ENCODE results near the gene ADAMTS9.

- no peak for TF ChIP-seq CTCF (IDR thresholded peaks at IDR 0.05; ENCODE audit: low read depth, low read length, missing input control)
- no peak for TF ChIP-seq REST (IDR thresholded peaks at IDR 0.05)
- peak; percentile 42 for TF ChIP-seq NR2F2 (IDR thresholded peaks at IDR 0.05)
- no peak for TF ChIP-seq TAF1 (conservative IDR thresholded peaks at IDR 0.05)
- TF ChIP-seq EGR1 (IDR thresholded peaks at IDR 0.05; ENCODE audit: low read depth in 2 of 2): no peak
- TF ChIP-seq ATF3 (IDR thresholded peaks at IDR 0.05): no peak
- TF ChIP-seq ZBTB33 (IDR thresholded peaks at IDR 0.05): no peak
Measured at GRCh38 chr3:64651741-64652241, 36.0 kb downstream of the ADAMTS9 start.

All from liver (tissue), 3 donors.